Gastrocnemius medialis (tissue), 4 donors: Measurements from ENCODE around the gene IFT122. TPM values are rescaled to one million over a fixed set of nuclear protein-coding genes. Genes with fewer than 3 reads are reported as not detected.

Experiments
- ATAC-seq, 2 donors: fragments of 150-250 bp; one replicate each; pipeline ENCODE4 v1.9.1; 2016
- DNase-seq, 2 donors: peaks; one replicate each; pipeline ENCODE4 v3.0.0-alpha.2; 2019
- H3K27ac ChIP-seq, 4 donors: fragments of 200-600 bp; sonication (generic); 1 replicate in 1 of 4; 2 replicates in 3 of 4; pipeline ENCODE4 v1.5.1; 2016 to 2018; ENCODE audit warnings: mild to moderate bottlenecking in 2 of 4, moderate library complexity in 1 of 4
- H3K27me3 ChIP-seq, 3 donors: fragments of 200-600 bp; sonication (generic) in 2 of 3; 1 replicate in 1 of 3; 2 replicates in 2 of 3; pipeline versions ENCODE4 v1.5.1 to v1.6.0; 2016 to 2019; ENCODE audit warnings: mild to moderate bottlenecking in 1 of 3, moderate library complexity in 1 of 3
- H3K36me3 ChIP-seq, 2 donors: fragments of 200-600 bp; sonication (generic) in 1 of 2; one replicate each; pipeline ENCODE4 v1.5.1; 2017 to 2018
- H3K4me1 ChIP-seq, 2 donors: fragments of 200-600 bp; sonication (generic) in 1 of 2; one replicate each; pipeline ENCODE4 v1.5.1; 2016 to 2017; ENCODE audit warnings: mild to moderate bottlenecking in 2 of 2
- H3K4me3 ChIP-seq, 4 donors: fragments of 200-600 bp; sonication (generic) in 3 of 4; 1 replicate in 1 of 4; 2 replicates in 3 of 4; pipeline ENCODE4 v1.5.1; 2016 to 2019; ENCODE audit warnings: mild to moderate bottlenecking in 2 of 4
- H3K9me3 ChIP-seq, 3 donors: fragments of 200-600 bp; sonication (generic) in 2 of 3; 1 replicate in 1 of 3; 2 replicates in 2 of 3; pipeline ENCODE4 v1.5.1; 2016 to 2019
- CTCF ChIP-seq, 5 experiments: fragments of 450-650 bp in 3 of 5; fragments of 200-600 bp in 2 of 5; sonication (generic) in 2 of 5; IDR thresholded peaks in 4 of 5; conservative IDR thresholded peaks in 1 of 5; 1 replicate in 4 of 5; 2 replicates in 1 of 5; pipeline ENCODE4 v1.5.1; 2016 to 2019; ENCODE audit warnings: antibody characterized with exemption in 5 of 5, mild to moderate bottlenecking in 3 of 5, moderate library complexity in 3 of 5
- POLR2A ChIP-seq, 2 donors: fragments of 450-650 bp; IDR thresholded peaks; one replicate each; pipeline ENCODE4 v1.6.1; 2017; ENCODE audit warnings: antibody characterized with exemption in 2 of 2, mild to moderate bottlenecking in 2 of 2, moderate library complexity in 2 of 2
- in situ Hi-C, 4 donors: fragments of 200-750 bp; cut with MboI; loops; one replicate each; pipeline versions ENCODE4 v1.15.0 to v1.8.0; 2017; ENCODE audit warnings: low sequenced_read_pairs in 4 of 4
- intact Hi-C: fragments of 100-400 bp; cut with DNase I; formaldehyde crosslinking; loops from one replicate; pipeline ENCODE4 v1.15.1; 2023; ENCODE audit warnings: low total_unique reads
- total RNA-seq, 4 donors: library from RNA; depleted of rRNA; stranded (reverse); fragments of >200 nt; gene quantifications; one replicate each; pipeline versions ENCODE4 v1.1.0 to v1.2.3, GENCODE V29; 2016

IFT122 gene
- total RNA-seq, 4 donors from 2014 or later = 4.6 to 16.4 (median 5.9) TPM

GRCh38 chr3:129449279-129450115 lies 9.5 kb downstream of the IFT122 start:
- ATAC-seq (no peak), DNase-seq (no peak)
- in situ Hi-C loops = no loop called here
- Histone ChIP-seq H3K4me3 (no peak overlapping the region), H3K36me3 (peaks cover 0 to 5% of the 10 kb centered on the region in 2 donors), H3K4me1 (peaks cover 0 to 5% of the 10 kb centered on the region in 2 donors), H3K27ac (no peak overlapping the region), H3K9me3 (no peaks in the 10 kb centered on the region), H3K27me3 (no peaks in the 10 kb centered on the region)
- TF ChIP-seq CTCF (IDR thresholded peaks at IDR 0.05 in 4 of 5, conservative IDR thresholded peaks at IDR 0.05 in 1 of 5) = no peak
- TF ChIP-seq POLR2A (IDR thresholded peaks at IDR 0.05) = no peak
- intact Hi-C loops = no loop called here

DNA sequence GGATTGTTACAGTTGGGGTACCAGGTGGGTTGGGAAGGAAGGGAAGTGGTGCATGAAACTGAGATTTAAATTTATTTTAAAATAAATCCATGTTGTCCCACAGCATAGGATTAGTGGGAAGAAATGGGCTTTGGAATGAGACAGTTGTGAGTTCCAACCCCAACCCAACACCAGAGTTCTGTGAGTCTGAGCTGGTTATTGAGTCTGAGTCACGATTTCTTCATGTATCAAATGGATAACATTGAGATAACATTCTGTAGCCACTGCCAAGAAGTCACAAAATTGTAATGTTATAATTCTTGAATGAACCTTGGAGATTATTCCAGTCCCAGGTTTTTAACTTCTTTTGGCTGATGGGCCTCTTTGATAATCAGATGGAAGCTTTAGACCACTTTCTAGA lies 13.7 kb downstream of the IFT122 start:
- H3K36me3 ChIP-seq = peaks cover 0 to 5% of the 10 kb centered on the region in 2 donors

GRCh38 chr3:129460155-129460554 lies 20.1 kb downstream of the IFT122 start:
- Histone ChIP-seq H3K36me3 (no peaks in the 10 kb centered on the region), H3K27ac (no peak overlapping the region), H3K9me3 (no peaks in the 10 kb centered on the region), H3K27me3 (no peaks in the 10 kb centered on the region), H3K4me1 (no peaks in the 10 kb centered on the region), H3K4me3 (no peak overlapping the region)
- no peak for TF ChIP-seq CTCF (IDR thresholded peaks at IDR 0.05 in 4 of 5, conservative IDR thresholded peaks at IDR 0.05 in 1 of 5)
- TF ChIP-seq POLR2A (IDR thresholded peaks at IDR 0.05) = no peak
- intact Hi-C loops (no loop called here), in situ Hi-C loops (no loop called here)
- ATAC-seq = no peak
- DNase-seq = no peak

More for the DNA sequence above, 13.7 kb downstream of the IFT122 start:
- in situ Hi-C loops (no loop called here), intact Hi-C loops (no loop called here)
- H3K9me3 ChIP-seq = no peaks in the 10 kb centered on the region
- H3K27ac ChIP-seq = no peak overlapping the region
- ATAC-seq = no peak
- H3K27me3 ChIP-seq = no peaks in the 10 kb centered on the region
- TF ChIP-seq POLR2A (IDR thresholded peaks at IDR 0.05) (no peak), CTCF (IDR thresholded peaks at IDR 0.05 in 4 of 5, conservative IDR thresholded peaks at IDR 0.05 in 1 of 5) (no peak)
- H3K4me3 ChIP-seq = no peak overlapping the region
- no peak for DNase-seq
- H3K4me1 ChIP-seq = peaks cover 0 to 5% of the 10 kb centered on the region in 2 donors

- DNase-seq = no peak
- no peak overlapping the region for H3K27ac ChIP-seq
- H3K4me1 ChIP-seq = no peaks in the 10 kb centered on the region
- no peak for ATAC-seq
- in situ Hi-C loops (no loop called here), intact Hi-C loops (no loop called here)
- no peaks in the 10 kb centered on the region for H3K36me3 ChIP-seq
- TF ChIP-seq CTCF (IDR thresholded peaks at IDR 0.05 in 4 of 5, conservative IDR thresholded peaks at IDR 0.05 in 1 of 5) = no peak
- TF ChIP-seq POLR2A (IDR thresholded peaks at IDR 0.05) = no peak
- H3K9me3 ChIP-seq = no peaks in the 10 kb centered on the region
- no peak overlapping the region for H3K4me3 ChIP-seq
- H3K27me3 ChIP-seq = no peaks in the 10 kb centered on the region
Measured at GRCh38 chr3:129460572-129460971, 20.5 kb downstream of the IFT122 start.
